Femur (tissue), 1 donor: ENCODE results near the gene ERC2.

Source experiments
- DNase-seq: peaks from one replicate; pipeline ENCODE4 v3.0.0-alpha.2; 2017

ERC2 gene

DNA sequence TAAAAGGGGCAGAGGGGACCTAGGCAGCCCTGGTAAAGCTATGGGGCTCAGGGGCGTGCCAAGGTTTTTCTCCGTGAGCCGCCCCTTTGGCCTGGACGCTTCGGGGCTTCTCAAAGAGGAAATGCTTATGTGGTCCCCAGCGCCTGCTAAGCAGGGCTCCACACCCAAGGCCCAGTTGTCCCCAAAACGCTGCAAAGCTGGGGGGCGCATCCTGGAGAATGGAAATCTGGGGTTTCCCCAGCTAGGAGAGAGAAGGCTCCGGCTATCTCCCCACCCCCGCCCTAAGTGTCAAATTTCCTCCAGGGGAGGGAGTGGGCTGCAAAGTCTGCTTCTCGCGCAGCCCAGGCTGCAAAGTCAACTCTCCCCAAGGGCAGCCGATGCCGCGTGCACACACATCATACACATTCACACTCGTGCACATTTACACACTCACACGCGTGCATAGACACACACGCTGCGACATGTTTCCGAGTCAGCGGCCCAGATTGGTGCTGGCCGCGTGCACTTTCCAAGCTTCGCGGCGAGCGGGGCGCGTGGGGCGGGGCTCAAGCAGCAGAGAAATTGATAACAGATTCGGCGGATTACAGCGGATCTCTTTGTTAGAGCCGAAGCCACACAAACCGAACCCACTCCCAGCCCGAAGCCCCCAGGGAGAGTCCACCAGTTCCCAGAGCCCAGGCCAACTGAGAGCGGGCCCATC lies 985.6 kb downstream of the ERC2 start:
- DNase-seq = peak; percentile 58

DNA sequence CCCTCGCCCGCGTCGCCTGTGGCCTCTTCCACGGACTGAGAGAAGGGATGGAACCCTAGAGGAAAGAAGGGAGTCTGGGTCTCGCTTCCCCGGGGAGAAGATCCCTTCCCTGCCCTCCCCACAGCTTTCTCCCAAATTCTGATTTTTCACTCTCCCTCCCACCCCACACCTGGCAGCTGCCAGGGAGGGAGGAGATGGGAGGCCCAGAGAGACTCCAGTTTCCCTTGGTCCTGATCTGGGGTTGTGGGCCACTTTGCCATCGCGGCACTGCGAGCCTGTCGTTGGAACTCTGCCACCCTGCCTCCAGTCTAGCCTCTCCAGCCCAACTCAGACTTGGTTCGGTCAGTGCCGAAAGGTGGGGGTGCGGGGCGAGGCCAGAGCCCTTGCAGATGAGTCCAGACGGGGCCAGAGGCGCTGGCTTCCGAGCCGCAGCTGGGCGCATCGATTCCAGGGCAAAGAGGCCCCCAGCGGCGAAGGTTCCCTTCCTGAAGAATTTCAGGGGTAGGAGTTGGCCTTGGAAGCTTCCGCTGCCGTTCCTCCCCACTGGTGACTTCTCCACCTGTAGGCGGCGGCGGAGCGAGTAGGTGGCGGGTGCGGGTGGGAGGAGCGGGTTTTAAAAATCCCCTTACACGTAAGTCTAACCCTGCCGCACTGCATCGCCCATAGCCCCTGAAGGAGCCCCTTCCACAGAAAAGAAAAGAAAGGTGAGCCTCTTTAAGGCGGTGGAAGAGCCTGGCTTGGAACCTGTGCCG lies 986.3 kb downstream of the ERC2 start:
- peak; percentile 50 for DNase-seq

- DNase-seq = peak; percentile 42
Measured at GRCh38 chr3:55480911-55481743, 987.1 kb downstream of the ERC2 start.

- no peak for DNase-seq
Measured at GRCh38 chr3:55477306-55478303, 990.7 kb downstream of the ERC2 start.

- DNase-seq = no peak
Measured at GRCh38 chr3:55476515-55476914, 991.8 kb downstream of the ERC2 start.

DNA sequence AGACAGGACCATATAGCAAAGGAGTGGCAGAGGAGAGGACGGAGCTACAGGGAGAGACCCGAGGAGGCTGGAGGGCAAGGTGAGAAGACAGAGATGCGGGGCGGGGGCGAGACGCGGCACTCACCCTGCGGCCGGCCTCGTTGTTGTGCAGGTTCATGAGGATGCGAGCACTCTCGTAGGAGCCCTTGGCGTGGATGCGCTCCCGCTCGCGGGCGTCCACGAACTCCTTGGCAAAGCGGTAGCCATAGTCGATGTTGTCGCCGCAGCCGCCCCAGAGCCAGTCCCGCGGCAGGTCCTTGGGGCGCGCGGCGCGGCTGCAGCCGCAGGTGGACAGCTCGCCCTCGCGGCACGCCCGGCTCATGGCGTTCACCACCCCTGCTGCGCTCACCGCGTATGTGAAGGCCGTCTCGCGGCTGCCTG lies 994.0 kb downstream of the ERC2 start:
- DNase-seq = no peak

GRCh38 chr3:55473788-55474187 lies 994.5 kb downstream of the ERC2 start:
- no peak for DNase-seq

DNA sequence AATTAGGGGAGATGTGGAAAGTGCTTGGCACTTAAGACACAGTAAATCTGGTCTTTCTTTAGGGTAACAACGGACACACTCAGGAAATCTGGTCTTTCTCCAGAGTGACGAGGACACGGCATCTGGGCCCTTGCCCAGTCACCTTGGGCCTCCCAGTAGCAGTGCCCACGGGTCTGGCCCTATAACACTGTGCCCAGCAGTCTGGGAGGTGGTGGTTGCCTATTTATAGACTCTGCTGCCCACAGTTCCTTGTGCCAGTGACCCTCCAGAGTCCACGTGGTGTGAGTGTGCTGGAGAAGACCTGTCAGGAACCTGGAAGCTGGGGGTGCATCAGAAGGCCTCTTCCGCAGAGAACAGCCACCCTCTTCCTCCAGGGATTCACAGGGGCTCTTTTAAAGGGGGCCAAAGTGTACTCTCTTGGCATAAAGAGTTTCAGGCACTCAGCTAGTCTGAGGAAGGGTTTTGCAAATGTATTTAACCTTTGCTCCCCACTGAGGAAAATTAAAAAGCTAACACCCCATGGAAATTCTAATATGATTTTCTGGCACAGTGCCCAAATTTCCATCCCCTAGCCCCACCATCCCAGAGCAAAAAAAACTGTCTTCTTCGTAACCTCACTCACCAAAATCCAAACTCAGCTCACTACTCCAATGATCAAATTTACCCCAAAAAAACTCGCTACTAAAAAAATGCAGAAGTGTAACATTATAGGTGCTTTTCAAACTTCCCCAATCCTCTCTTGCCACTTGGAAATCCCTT lies 996.6 kb downstream of the ERC2 start:
- DNase-seq = no peak

DNA sequence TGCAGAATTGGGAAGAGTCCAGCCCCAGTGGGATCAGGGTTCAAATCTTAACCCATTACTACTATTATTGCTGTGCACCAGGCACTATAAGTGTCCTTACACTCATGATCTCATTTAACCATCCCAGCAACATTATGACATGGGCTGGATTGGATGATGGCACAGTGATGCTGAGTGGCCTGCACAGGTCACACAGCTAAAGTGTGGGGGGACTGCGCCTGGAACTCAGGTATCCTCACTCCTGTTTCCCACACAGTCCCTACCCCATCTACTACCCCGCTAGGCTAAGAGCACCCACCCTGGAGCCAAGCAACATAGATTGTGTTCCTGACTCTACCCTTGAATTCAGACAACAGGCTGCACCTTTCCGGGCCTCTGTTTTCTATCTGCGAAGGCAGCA lies 997.2 kb downstream of the ERC2 start:
- no peak for DNase-seq

- DNase-seq = no peak
Measured at GRCh38 chr3:55469957-55470526, 998.2 kb downstream of the ERC2 start.

DNA sequence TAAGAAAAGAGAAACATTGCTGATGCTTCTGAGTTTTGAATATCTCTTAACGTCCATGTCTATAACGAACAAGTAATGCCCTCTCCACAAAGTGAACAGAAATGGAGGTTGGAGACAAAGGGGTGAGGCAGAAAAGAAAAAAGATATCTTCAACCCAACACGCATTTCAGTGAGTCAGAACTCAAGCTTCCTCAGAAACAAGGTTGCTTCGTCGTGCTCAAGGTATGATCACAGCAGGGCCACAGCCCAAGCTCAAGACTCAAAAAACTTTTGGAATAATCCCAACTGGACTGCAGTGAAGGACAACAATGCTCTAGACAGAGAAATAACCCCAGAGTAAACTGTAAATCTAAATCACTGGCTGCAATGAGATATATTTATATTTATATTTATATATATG lies 1000.0 kb downstream of the ERC2 start:
- no peak for DNase-seq

GRCh38 chr3:55467099-55467498 lies 1001.2 kb downstream of the ERC2 start:
- no peak for DNase-seq

DNA sequence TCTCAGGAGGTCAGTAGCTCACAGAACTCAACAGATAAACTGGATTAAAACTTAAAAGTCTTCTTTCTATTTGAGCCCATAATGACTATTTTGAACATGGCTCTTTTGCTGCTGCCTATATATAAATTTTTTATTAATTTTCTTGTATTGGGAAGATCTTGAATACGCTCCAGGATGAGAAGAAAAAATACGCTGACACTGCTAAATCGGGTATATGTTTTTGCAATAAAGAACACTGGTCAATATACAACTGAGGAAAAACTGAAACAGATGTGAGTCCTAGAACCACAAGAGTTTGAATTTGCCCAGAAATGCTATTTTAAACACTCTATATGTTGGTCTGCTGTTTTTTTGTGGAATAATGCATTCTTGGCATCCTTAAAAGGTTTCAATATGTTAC lies 1001.7 kb downstream of the ERC2 start:
- no peak for DNase-seq

- no peak for DNase-seq
Measured at GRCh38 chr3:55461896-55462295, 1006.4 kb downstream of the ERC2 start.

DNA sequence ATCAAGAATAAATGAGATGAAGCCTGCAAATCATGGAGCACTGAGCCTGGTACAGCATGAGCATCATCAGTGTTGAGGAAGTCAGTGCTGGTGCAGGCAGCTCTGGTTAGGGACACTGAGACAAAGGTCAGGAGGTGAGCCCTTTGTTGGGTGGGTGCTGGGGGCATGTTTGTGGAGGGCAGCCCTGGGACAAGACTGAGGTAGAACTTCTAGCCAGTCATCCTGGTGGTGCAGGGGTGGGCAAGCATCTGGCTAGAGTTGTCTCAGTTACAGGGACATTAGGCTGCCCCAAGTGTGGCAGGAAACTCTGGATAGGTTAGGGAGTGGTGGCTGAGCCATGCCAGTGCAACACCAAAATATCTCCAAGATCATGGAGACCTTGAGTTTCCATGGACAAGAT lies 1008.4 kb downstream of the ERC2 start:
- DNase-seq = no peak
